B cell (primary cell): Measurements from ENCODE around the gene NOS3. TPM values are rescaled to one million over a fixed set of nuclear protein-coding genes. Genes with fewer than 3 reads are reported as not detected.
"Not testable (repeated sequence)": the region's sequence is repeated elsewhere in the genome, so short reads cannot be mapped to it uniquely, and the experiment has no call there.

Experiments
- ATAC-seq: fragments of 200-7000 bp; cut with Tn5 transposase; one replicate; pipeline ENCODE4 v1.10.0; 2021; ENCODE audit warnings: low read depth, mild to moderate bottlenecking, moderate number of reproducible peaks, moderate library complexity
- CTCF ChIA-PET: fragments of 350-600 bp; sonication (Branson Sonifier 250); formaldehyde crosslinking; loops from one replicate; lab custom pipeline; 2021; ENCODE audit warnings: antibody characterized with exemption, inconsistent platforms; lab: Charles Lee
- POLR2A ChIA-PET: fragments of 350-600 bp; sonication (Branson Sonifier 250); formaldehyde crosslinking; loops from one replicate; lab custom pipeline; 2021; ENCODE audit warnings: antibody characterized with exemption; lab: Charles Lee
- DNase-seq: peaks from one replicate; pipeline ENCODE4 v3.0.0; 2013
- H2AFZ ChIP-seq: 2 replicates; pipeline ENCODE4 v1.6.1; 2012; ENCODE audit warnings: mild to moderate bottlenecking, low read depth, low read length; ENCODE audit not compliant: insufficient read depth, poor library complexity, severe bottlenecking
- H3K27ac ChIP-seq, 2 donors: 1 replicate in 1 of 2; 2 replicates in 1 of 2; pipeline ENCODE4 v1.5.1; 2012 to 2013; ENCODE audit warnings: low read length in 2 of 2, mild to moderate bottlenecking in 2 of 2, moderate library complexity in 1 of 2
- H3K27me3 ChIP-seq, 4 experiments: fragments of 200-600 bp in 1 of 4; sonication (generic) in 1 of 4; replicated peaks in 1 of 4; 1 replicate in 2 of 4; 2 replicates in 2 of 4; pipeline versions ENCODE4 v1.6.1 to v1.7.0; 2013 to 2016; ENCODE audit warnings: low read length in 3 of 4, mild to moderate bottlenecking in 2 of 4, mixed read lengths in 1 of 4, moderate library complexity in 1 of 4; ENCODE audit not compliant: insufficient read depth in 4 of 4, control insufficient read depth in 3 of 4; ENCODE audit errors: control extremely low read depth in 1 of 4
- H3K36me3 ChIP-seq, 2 experiments: replicated peaks in 1 of 2; 1 replicate in 1 of 2; 2 replicates in 1 of 2; pipeline versions ENCODE4 v1.6.1 to v1.7.1; 2013; ENCODE audit warnings: low read length in 1 of 2; ENCODE audit not compliant: insufficient read depth in 2 of 2, control insufficient read depth in 1 of 2; ENCODE audit errors: control extremely low read depth in 1 of 2, extremely low read depth in 1 of 2
- H3K4me1 ChIP-seq, 2 donors: fragments of 200-600 bp in 1 of 2; sonication (generic) in 1 of 2; 1 replicate in 1 of 2; 2 replicates in 1 of 2; pipeline versions ENCODE4 v1.5.1 to v1.6.1; 2013 to 2017; ENCODE audit warnings: low read length in 2 of 2; ENCODE audit not compliant: control insufficient read depth in 2 of 2, insufficient read depth in 2 of 2
- H3K4me2 ChIP-seq: replicated peaks from 2 replicates; pipeline ENCODE3; 2012; ENCODE audit warnings: mild to moderate bottlenecking, low read depth, low read length; ENCODE audit not compliant: poor library complexity, severe bottlenecking
- H3K4me3 ChIP-seq, 5 experiments: fragments of 200-600 bp in 1 of 5; sonication (generic) in 1 of 5; 1 replicate in 3 of 5; 2 replicates in 2 of 5; pipeline versions ENCODE4 v1.5.1 to v1.7.0; 2011 to 2016; ENCODE audit warnings: low read length in 4 of 5, mild to moderate bottlenecking in 4 of 5, low read depth in 2 of 5, control low read depth in 1 of 5, moderate library complexity in 1 of 5; ENCODE audit not compliant: insufficient read depth in 1 of 5; ENCODE audit errors: control extremely low read depth in 1 of 5, extremely low read depth in 1 of 5
- H3K79me2 ChIP-seq: fragments of 200-600 bp; sonication (generic); one replicate; pipeline ENCODE4 v1.6.0; 2016; ENCODE audit warnings: low read length; ENCODE audit not compliant: control insufficient read depth, insufficient read depth
- H3K9ac ChIP-seq: fragments of 200-600 bp; sonication (generic); 2 replicates; pipeline ENCODE4 v1.6.1; 2017; ENCODE audit warnings: mild to moderate bottlenecking, low read length, moderate library complexity
- H3K9me3 ChIP-seq, 3 donors: one replicate each; pipeline versions ENCODE4 v1.6.1 to v1.7.1; 2013; ENCODE audit warnings: low read length in 2 of 3; ENCODE audit not compliant: control insufficient read depth in 2 of 3, insufficient read depth in 1 of 3; ENCODE audit errors: control extremely low read depth in 1 of 3
- H4K20me1 ChIP-seq: 2 replicates; pipeline ENCODE4 v1.6.0; 2012; ENCODE audit warnings: mild to moderate bottlenecking, low read length; ENCODE audit not compliant: insufficient read depth, control insufficient read depth, poor library complexity, severe bottlenecking
- H3K27ac Mint-ChIP-seq: one replicate; pipeline ENCODE4 v1.8.0; 2021; ENCODE audit warnings: mixed read lengths
- H3K27me3 Mint-ChIP-seq: one replicate; pipeline ENCODE4 v1.8.0; 2021; ENCODE audit warnings: mixed read lengths
- H3K4me1 Mint-ChIP-seq: one replicate; pipeline ENCODE4 v1.8.0; 2021; ENCODE audit warnings: mixed read lengths
- H3K4me3 Mint-ChIP-seq: one replicate; pipeline ENCODE4 v1.8.0; 2021; ENCODE audit warnings: mixed read lengths
- H3K9me3 Mint-ChIP-seq: one replicate; pipeline ENCODE4 v1.8.0; 2022; ENCODE audit warnings: mixed read lengths; ENCODE audit not compliant: insufficient read depth
- EZH2 ChIP-seq: IDR thresholded peaks from 2 replicates; pipeline ENCODE4 v1.6.1; 2012; ENCODE audit warnings: borderline replicate concordance, low read depth, mild to moderate bottlenecking, moderate library complexity, low read length; ENCODE audit not compliant: insufficient read depth, poor library complexity, severe bottlenecking
- WGBS: methylation state at CpG from one replicate; pipeline ENCODE4 v1.1.5; 2013; ENCODE audit warnings: missing lambda C conversion rate; ENCODE audit not compliant: insufficient coverage; 5-methylcytosine and 5-hydroxymethylcytosine counted together
- intact Hi-C: fragments of 100-400 bp; cut with micrococcal nuclease; formaldehyde crosslinking; loops from one replicate; pipeline ENCODE4 v1.10.0; 2022
- polyA plus RNA-seq: library from polyadenylated mRNA; depleted of rRNA; stranded (reverse); fragments of >200 nt; gene quantifications from 2 replicates; pipeline ENCODE4 v1.2.3, GENCODE V29; 2012
- total RNA-seq, 2 donors: library from RNA; stranded (reverse); fragments of 120-200 nt in 1 of 2; gene quantifications; 1 replicate in 1 of 2; 2 replicates in 1 of 2; pipeline versions ENCODE4 v1.2.3 to v1.2.4, GENCODE V29; 2013 to 2022
- TF ChIP-seq, protein P1 (sequence below): fragments of 200-600 bp; IDR thresholded peaks from one replicate; pipeline ENCODE4 v1.8.0; 2022; ENCODE audit warnings: antibody characterized with exemption, mild to moderate bottlenecking

The NOS3 gene
- total and polyA plus RNA-seq, 2 donors (not counting 1 experiment from before 2014, with no cell fraction given): 0.39 to 0.54 TPM

- intact Hi-C loops: loop anchor here (5.0 to 10.0 kb wide), 2 partner anchors 661 to 1254 kb away; partner anchors contain the start of genes REPIN1 and ZNF467
- Histone ChIP-seq H3K9ac (no peak overlapping the region), H3K36me3 (no peaks in the 10 kb centered on the region), H3K4me2 (no peak overlapping the region), H3K27me3 (peaks cover 0 to 35% (median 11%) of the 10 kb centered on the region in 4 experiments), H4K20me1 (no peaks in the 10 kb centered on the region), H3K79me2 (peaks cover 11% of the 10 kb centered on the region), H3K4me1 (peaks cover 11 to 17% of the 10 kb centered on the region in 2 donors), H2AFZ (no peak overlapping the region), H3K9me3 (no peaks in the 10 kb centered on the region), H3K4me3 (no peak overlapping the region), H3K27ac (no peak overlapping the region)
- WGBS: 68% methylated on average over 2 of the region's 4 CpGs
- Mint-ChIP-seq H3K4me1 (peaks cover 23% of the 10 kb centered on the region), H3K9me3 (no peaks in the 10 kb centered on the region), H3K27ac (no peak overlapping the region), H3K27me3 (peaks cover 16% of the 10 kb centered on the region), H3K4me3 (peak overlapping the region; percentile 97)
- POLR2A ChIA-PET: no interaction called here
- ATAC-seq: no peak
- no peak for TF ChIP-seq EZH2
- TF ChIP-seq, protein P1, sequence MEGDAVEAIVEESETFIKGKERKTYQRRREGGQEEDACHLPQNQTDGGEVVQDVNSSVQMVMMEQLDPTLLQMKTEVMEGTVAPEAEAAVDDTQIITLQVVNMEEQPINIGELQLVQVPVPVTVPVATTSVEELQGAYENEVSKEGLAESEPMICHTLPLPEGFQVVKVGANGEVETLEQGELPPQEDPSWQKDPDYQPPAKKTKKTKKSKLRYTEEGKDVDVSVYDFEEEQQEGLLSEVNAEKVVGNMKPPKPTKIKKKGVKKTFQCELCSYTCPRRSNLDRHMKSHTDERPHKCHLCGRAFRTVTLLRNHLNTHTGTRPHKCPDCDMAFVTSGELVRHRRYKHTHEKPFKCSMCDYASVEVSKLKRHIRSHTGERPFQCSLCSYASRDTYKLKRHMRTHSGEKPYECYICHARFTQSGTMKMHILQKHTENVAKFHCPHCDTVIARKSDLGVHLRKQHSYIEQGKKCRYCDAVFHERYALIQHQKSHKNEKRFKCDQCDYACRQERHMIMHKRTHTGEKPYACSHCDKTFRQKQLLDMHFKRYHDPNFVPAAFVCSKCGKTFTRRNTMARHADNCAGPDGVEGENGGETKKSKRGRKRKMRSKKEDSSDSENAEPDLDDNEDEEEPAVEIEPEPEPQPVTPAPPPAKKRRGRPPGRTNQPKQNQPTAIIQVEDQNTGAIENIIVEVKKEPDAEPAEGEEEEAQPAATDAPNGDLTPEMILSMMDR: no peak
- DNase-seq: no peak
- CTCF ChIA-PET: interaction anchor here (1.2 kb wide), 2 partner anchors 8 to 17 kb away, joined by 3 to 7 read pairs; no protein-coding TSS in a partner anchor
Measured at GRCh38 chr7:151025924-151026671, 35.3 kb downstream of the NOS3 start.

GRCh38 chr7:151026771-151027727 lies 36.2 kb downstream of the NOS3 start:
- not testable (repeated sequence) for H3K9me3 ChIP-seq, H3K36me3 ChIP-seq, H4K20me1 ChIP-seq, DNase-seq, H3K9me3 Mint-ChIP-seq, ATAC-seq
- intact Hi-C loops: loop anchor here (5.0 to 10.0 kb wide), 2 partner anchors 662 to 1255 kb away; partner anchors contain the start of genes REPIN1 and ZNF467
- peak overlapping the region; percentile 82 for H3K4me2 ChIP-seq
- H3K4me1 ChIP-seq: peaks cover 11 to 17% of the 10 kb centered on the region in 2 donors
- peaks cover 14% of the 10 kb centered on the region for H3K79me2 ChIP-seq
- peak overlapping the region; percentile 95 to 96 for H3K27ac ChIP-seq
- H3K9ac ChIP-seq: peak overlapping the region; percentile 76
- peak overlapping the region; percentile 75 for H2AFZ ChIP-seq
- Mint-ChIP-seq H3K27me3 (peaks cover 13% of the 10 kb centered on the region), H3K27ac (peak overlapping the region; percentile 99), H3K4me1 (peaks cover 23% of the 10 kb centered on the region), H3K4me3 (peak overlapping the region; percentile 97)
- POLR2A ChIA-PET: interaction anchor here (0.5 to 1.5 kb wide), 5 partner anchors 9 to 221 kb away, joined by 5 to 12 read pairs (median 8); partner anchors contain the start of gene FASTK
- 50% methylated on average over 13 of the region's 19 CpGs for WGBS
- CTCF ChIA-PET: interaction anchor here (1.1 to 2.8 kb wide), 3 partner anchors 9 to 58 kb away, joined by 3 to 25 read pairs (median 7); no protein-coding TSS in a partner anchor
- H3K4me3 ChIP-seq: peak overlapping the region in 4 of 5 experiments; percentile 54 to 86 (median 80)
- H3K27me3 ChIP-seq: peaks cover 0 to 29% (median 8%) of the 10 kb centered on the region in 4 experiments
